A375 (cell line): ENCODE data around the gene CA4. TPM values are rescaled to one million over a fixed set of nuclear protein-coding genes. Genes with fewer than 3 reads are reported as not detected.

Experiments
- total RNA-seq: library from RNA; depleted of rRNA; stranded (reverse); fragments of >200 nt; shearing (Covaris generic); gene quantifications from 2 replicates; pipeline ENCODE4 v1.2.3, GENCODE V29; 2014; rRNA removed

Gene CA4
- total RNA-seq, result not detected in 2 replicates

DNA sequence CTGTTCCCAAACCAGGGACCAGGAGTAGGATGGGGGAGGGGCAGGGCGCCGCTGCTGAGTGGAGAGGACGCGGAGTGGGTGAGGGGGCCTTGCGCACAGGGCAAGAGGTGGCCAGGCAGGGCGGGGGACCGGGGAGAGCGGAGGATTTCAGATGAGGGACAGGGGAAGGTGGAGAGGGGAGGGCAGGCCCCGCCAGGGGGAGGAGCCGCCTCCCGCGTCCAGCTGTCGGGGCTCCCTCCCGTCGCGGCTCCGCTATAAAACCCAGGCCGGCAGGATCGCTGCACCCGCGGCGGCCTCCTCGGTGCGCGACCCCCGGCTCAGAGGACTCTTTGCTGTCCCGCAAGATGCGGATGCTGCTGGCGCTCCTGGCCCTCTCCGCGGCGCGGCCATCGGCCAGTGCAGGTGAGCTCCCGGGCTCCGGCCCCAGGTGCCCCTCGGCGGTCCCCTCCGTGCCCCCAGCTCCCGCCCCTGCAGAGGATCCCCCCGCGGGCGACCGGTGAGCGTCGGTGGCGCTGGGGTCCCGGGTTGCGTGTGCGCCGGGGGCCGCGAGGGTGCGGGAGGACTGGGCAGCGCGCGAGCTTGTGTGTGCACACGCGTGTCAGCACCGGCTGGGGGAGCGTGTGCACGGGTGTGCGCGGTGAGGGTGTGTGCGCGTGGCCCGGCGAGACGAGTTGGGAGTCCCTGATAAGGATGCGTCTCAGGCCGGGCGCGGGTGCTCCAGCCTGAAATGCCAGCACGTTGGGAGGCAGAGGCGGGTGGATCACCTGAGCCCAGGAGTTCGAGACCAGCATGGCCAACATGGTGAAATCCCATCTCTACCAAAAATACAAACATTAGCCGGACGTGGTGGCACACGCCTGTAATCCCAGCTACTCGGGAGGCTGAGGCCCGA is at the start of gene CA4:
CA4 (plus strand) TSS at position 283 of the 892 bp plus-strand sequence; CDS start at position 345, 62 bp downstream.

Other genes starting within 250 kb of the CA4 start
- gene RNFT1, start 185.2 kb upstream of the CA4 start, total RNA-seq, result 14.5 and 17.1 TPM in 2 replicates
- gene HEATR6, start 71.1 kb upstream of the CA4 start, total RNA-seq, result 15.6 and 18.1 TPM in 2 replicates
- 30.7 and 35.9 TPM in 2 replicates for gene USP32, start 242.2 kb downstream of the CA4 start, total RNA-seq